ENCODE measurements around the gene FAM90A26. TPM values are rescaled to one million over a fixed set of nuclear protein-coding genes. Genes with fewer than 3 reads are reported as not detected.
"Not testable (repeated sequence)": the region's sequence is repeated elsewhere in the genome, so short reads cannot be mapped to it uniquely, and the experiment has no call there.

The FAM90A26 gene
- total RNA-seq, 1 donor from 2014 or later = not detected

DNA sequence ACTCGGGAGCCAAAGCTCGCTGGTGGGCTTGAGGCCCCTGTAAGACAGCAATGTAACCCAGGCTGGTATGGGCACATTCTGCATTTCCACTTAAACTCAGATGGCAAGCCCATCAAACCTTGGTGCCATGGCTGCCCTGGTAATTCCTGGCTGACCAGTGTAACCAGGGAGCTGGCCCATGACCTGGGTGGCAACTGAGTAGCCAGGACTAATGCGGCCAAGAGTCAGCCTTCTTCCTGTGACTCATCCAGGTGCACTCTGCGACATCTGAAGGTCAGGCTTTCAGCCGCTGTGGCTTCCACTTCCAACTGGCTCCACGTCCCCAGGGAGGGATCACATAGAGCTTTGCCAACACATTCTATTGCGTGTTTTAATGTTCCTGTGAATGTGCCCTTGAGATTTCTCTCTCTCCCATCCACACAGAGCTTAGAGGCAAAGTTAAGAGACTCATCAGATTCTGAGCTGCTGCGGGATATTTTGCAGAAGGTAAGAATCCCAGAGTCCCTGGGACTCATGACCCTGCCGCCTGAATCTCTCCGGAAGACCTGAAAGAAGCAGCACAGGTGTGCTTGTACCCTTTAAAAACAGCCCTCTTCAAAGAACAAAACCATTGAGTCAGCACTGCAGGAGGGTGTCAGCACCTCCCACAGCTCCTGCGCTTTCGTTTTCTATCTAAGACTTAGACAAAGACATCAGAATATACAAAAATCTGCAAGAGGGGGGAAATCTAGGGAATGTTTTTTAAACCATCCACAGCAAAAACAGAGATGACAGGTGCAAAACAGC lies 14.9 kb upstream of the FAM90A26 start:
- intact Hi-C loops (cut with micrococcal nuclease) = not testable (repeated sequence)

DNA sequence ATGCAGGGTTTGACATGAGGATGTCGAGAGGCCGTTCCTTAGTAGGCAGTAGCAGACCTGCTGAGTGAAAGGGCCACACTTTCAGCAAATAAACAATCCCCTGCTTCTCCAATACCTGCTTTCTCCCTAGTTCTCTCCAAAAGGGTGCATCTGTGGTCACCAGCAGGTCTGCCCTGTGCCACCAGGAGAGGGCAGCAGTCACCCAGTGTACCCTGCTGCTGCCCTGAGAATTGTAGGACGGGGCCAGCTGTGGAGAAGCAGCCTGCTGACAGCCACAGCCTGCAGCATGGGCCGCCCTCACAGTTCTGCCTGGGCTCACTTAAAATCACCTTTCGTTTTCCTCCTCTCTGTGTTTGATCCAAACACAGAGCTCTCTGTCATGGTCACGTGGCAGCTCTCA lies 11.8 kb upstream of the FAM90A26 start:
- intact Hi-C loops (cut with micrococcal nuclease) = not testable (repeated sequence)

DNA sequence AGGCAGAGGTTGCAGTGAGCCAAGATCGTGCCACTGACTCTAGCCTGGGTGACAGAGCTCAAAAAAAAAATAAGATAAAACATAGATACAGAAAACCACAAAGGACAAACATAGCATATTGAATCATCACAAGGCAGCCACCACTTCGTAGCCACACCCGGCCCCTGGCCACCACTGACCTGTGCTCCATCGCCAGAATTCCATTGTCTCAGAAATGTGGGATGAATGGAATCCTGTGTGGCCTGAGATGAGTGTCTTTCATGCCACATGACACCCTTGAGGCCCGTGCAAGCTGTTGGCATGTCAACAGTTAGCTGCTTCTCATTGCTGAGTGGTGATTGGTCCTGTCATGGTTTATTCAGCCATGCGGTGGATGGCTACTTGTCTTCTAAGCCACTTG lies 10.2 kb upstream of the FAM90A26 start:
- intact Hi-C loops (cut with micrococcal nuclease) = not testable (repeated sequence)

DNA sequence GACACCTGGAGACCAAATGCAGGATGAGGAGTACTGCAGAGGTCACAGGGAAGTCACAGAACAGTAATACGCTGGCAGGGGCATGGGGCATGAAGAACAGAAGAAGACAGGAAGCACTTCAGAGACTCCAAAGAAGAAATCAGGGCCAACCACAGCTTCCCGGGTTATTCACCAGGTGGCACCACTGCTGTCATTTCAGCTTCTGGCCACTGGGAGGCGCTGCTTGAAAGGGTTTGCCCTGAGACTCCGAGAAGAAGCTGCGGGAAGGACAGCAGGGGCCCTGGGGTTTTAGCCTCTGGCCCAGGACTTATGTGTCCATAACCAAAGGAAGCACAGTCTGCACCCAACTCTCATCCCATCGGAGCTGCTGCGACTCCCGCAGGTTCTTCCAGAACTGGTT lies 4.2 kb upstream of the FAM90A26 start:
- intact Hi-C loops (cut with micrococcal nuclease) = not testable (repeated sequence)

DNA sequence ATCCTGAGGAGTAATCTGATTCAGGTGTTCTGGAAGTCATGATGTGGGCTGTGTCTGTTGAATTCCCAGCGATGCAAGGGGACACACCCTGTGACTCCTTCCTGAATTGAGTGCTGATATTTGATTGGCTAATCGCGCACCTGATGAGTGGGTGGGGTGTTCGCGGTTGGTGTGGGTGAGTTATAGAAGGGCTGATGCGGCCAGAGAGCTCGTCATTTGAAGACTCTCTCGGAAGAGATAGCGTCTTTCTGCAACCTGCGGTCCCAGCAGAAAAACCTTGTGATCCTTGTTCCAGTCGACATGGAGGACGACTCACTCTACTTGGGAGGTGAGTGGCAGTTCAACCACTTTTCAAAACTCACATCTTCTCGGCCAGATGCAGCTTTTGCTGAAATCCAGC lies 40.1 kb downstream of the FAM90A26 start, which contains the start of gene USP17L10:
USP17L10 (plus strand) TSS at position 301 of the 400 bp plus-strand sequence; CDS start at position 301, 0 bp downstream.
- intact Hi-C loops (cut with micrococcal nuclease) = not testable (repeated sequence)

DNA sequence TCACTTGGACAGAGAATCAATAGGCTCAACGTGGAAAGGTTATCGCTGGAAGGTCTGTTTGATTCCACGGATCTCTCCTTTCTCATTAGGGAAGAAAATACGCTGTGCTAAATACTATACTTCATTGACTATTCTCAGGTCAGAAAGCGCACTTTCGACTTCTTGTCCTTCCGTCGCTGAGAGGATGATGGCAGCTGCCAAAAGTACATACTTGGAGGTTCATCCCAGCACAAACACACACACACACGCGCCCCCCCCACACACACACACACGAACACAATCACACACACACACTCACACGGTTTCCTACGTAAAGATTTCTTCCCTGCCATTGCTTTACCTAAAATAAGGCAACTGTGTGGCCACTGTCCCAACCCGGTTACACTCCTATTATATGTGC lies 44.5 kb downstream of the FAM90A26 start:
- intact Hi-C loops (cut with micrococcal nuclease) = not testable (repeated sequence)

DNA sequence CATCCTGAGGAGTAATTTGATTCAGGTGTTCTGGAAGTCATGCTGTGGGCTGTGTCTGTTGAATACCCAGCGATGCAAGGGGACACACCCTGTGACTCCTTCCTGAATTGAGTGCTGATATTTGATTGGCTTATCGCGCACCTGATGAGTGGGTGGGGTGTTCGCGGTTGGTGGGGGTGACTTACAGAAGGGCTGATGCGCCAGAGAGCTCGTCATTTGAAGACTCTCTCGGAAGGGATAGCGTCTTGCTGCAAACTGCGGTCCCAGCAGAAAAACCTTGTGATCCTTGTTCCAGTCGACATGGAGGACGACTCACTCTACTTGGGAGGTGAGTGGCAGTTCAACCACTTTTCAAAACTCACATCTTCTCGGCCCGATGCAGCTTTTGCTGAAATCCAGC lies 44.9 kb downstream of the FAM90A26 start, which contains the start of gene USP17L11:
USP17L11 (plus strand) TSS at position 301 of the 400 bp plus-strand sequence; CDS start at position 301, 0 bp downstream.
- intact Hi-C loops (cut with micrococcal nuclease) = not testable (repeated sequence)

DNA sequence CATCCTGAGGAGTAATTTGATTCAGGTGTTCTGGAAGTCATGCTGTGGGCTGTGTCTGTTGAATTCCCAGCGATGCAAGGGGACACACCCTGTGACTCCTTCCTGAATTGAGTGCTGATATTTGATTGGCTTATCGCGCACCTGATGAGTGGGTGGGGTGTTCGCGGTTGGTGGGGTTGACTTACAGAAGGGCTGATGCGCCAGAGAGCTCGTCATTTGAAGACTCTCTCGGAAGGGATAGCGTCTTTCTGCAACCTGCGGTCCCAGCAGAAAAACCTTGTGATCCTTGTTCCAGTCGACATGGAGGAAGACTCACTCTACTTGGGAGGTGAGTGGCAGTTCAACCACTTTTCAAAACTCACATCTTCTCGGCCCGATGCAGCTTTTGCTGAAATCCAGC lies 49.6 kb downstream of the FAM90A26 start, which contains the start of gene USP17L12:
USP17L12 (plus strand) TSS at position 301 of the 400 bp plus-strand sequence; CDS start at position 301, 0 bp downstream.
- intact Hi-C loops (cut with micrococcal nuclease) = not testable (repeated sequence)

DNA sequence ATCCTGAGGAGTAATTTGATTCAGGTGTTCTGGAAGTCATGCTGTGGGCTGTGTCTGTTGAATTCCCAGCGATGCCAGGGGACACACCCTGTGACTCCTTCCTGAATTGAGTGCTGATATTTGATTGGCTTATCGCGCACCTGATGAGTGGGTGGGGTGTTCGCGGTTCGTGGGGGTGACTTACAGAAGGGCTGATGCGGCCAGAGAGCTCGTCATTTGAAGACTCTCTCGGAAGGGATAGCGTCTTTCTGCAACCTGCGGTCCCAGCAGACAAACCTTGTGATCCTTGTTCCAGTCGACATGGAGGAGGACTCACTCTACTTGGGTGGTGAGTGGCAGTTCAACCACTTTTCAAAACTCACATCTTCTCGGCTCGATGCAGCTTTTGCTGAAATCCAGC lies 54.4 kb downstream of the FAM90A26 start, which contains the start of gene USP17L13:
USP17L13 (plus strand) TSS at position 301 of the 400 bp plus-strand sequence; CDS start at position 301, 0 bp downstream.
- intact Hi-C loops (cut with micrococcal nuclease) = not testable (repeated sequence)

Other genes starting within 250 kb of the FAM90A26 start
- gene USP17L10, start 40.2 kb downstream of the FAM90A26 start, total RNA-seq = not detected in 2 replicates
- not detected in 2 replicates for gene USP17L11, start 45.0 kb downstream of the FAM90A26 start, total RNA-seq
- not detected in 2 replicates for gene USP17L12, start 49.7 kb downstream of the FAM90A26 start, total RNA-seq
- not detected in 2 replicates for gene USP17L13, start 54.5 kb downstream of the FAM90A26 start, total RNA-seq
- gene USP17L15, start 64.0 kb downstream of the FAM90A26 start, total RNA-seq = not detected in 2 replicates
- gene USP17L17, start 73.5 kb downstream of the FAM90A26 start, total RNA-seq = not detected in 2 replicates
- gene USP17L18, start 78.2 kb downstream of the FAM90A26 start, total RNA-seq = not detected in 2 replicates
- not detected in 2 replicates for gene USP17L19, start 83.0 kb downstream of the FAM90A26 start, total RNA-seq
- gene USP17L20, start 87.7 kb downstream of the FAM90A26 start, total RNA-seq = not detected in 2 replicates
- not detected in 2 replicates for gene USP17L21, start 92.5 kb downstream of the FAM90A26 start, total RNA-seq
- not detected in 2 replicates for gene USP17L22, start 97.2 kb downstream of the FAM90A26 start, total RNA-seq
- gene USP17L24, start 154.8 kb downstream of the FAM90A26 start, total RNA-seq = not detected in 2 replicates
- not detected in 2 replicates for gene USP17L25, start 159.5 kb downstream of the FAM90A26 start, total RNA-seq
- not detected in 2 replicates for gene USP17L26, start 164.2 kb downstream of the FAM90A26 start, total RNA-seq
- not detected in 2 replicates for gene USP17L5, start 169.0 kb downstream of the FAM90A26 start, total RNA-seq
- gene USP17L27, start 173.7 kb downstream of the FAM90A26 start, total RNA-seq = not detected in 2 replicates
- gene USP17L28, start 178.5 kb downstream of the FAM90A26 start, total RNA-seq = not detected in 2 replicates
- not detected in 2 replicates for gene USP17L29, start 183.2 kb downstream of the FAM90A26 start, total RNA-seq
- not detected in 2 replicates for gene USP17L30, start 192.7 kb downstream of the FAM90A26 start, total RNA-seq